Liver (tissue), 9 donors: Measurements from ENCODE around the gene SRGAP3. TPM values are rescaled to one million over a fixed set of nuclear protein-coding genes. Genes with fewer than 3 reads are reported as not detected.

Experiments
- DNase-seq: peaks from one replicate; pipeline ENCODE4 v3.0.0-alpha.2; 2017; ENCODE audit warnings: low spot score
- H3K27ac ChIP-seq, 2 donors: one replicate each; pipeline ENCODE4 v1.7.0; 2013; ENCODE audit warnings: inconsistent platforms in 2 of 2, low read length in 2 of 2, control low read depth in 1 of 2, low read depth in 1 of 2, mild to moderate bottlenecking in 1 of 2
- H3K27me3 ChIP-seq, 4 donors: one replicate each; pipeline versions ENCODE4 v1.6.1 to v1.7.0; 2013; ENCODE audit warnings: low read length in 3 of 4, inconsistent platforms in 1 of 4, mild to moderate bottlenecking in 1 of 4, moderate library complexity in 1 of 4; ENCODE audit not compliant: control insufficient read depth in 4 of 4, insufficient read depth in 4 of 4
- H3K36me3 ChIP-seq, 4 donors: one replicate each; pipeline versions ENCODE4 v1.6.1 to v1.7.0; 2013; ENCODE audit warnings: low read length in 3 of 4, mild to moderate bottlenecking in 3 of 4, low read depth in 1 of 4, moderate library complexity in 1 of 4; ENCODE audit not compliant: control insufficient read depth in 4 of 4, insufficient read depth in 3 of 4
- H3K4me1 ChIP-seq, 4 donors: one replicate each; pipeline versions ENCODE4 v1.6.1 to v1.7.0; 2013; ENCODE audit warnings: low read length in 3 of 4, mild to moderate bottlenecking in 3 of 4, moderate library complexity in 1 of 4; ENCODE audit not compliant: control insufficient read depth in 4 of 4, insufficient read depth in 4 of 4
- H3K4me3 ChIP-seq, 3 donors: one replicate each; pipeline versions ENCODE4 v1.6.1 to v1.7.0; 2013; ENCODE audit warnings: low read length in 3 of 3, control low read depth in 1 of 3, low read depth in 1 of 3, mild to moderate bottlenecking in 1 of 3
- H3K9ac ChIP-seq, 2 donors: one replicate each; pipeline ENCODE4 v1.7.0; 2013; ENCODE audit warnings: low read length in 2 of 2, mild to moderate bottlenecking in 2 of 2, moderate library complexity in 2 of 2, control low read depth in 1 of 2, low read depth in 1 of 2
- H3K9me3 ChIP-seq, 4 donors: one replicate each; pipeline versions ENCODE4 v1.6.1 to v1.7.0; 2013; ENCODE audit warnings: low read length in 3 of 4; ENCODE audit not compliant: control insufficient read depth in 4 of 4
- EGR1 ChIP-seq, 2 donors: IDR thresholded peaks; 2 replicates each; pipeline ENCODE4 v1.6.1; 2016 to 2018; ENCODE audit warnings: antibody characterized with exemption in 2 of 2, low read depth in 2 of 2
- FOXA2 ChIP-seq: IDR thresholded peaks from 2 replicates; pipeline ENCODE4 v1.6.1; 2016; ENCODE audit warnings: antibody characterized with exemption
- JUND ChIP-seq, 2 donors: IDR thresholded peaks; 2 replicates each; pipeline ENCODE4 v1.6.1; 2016; ENCODE audit warnings: antibody characterized with exemption in 2 of 2
- NR2F2 ChIP-seq: IDR thresholded peaks from 2 replicates; pipeline ENCODE4 v1.6.1; 2016; ENCODE audit warnings: antibody characterized with exemption
- RXRA ChIP-seq, 2 donors: IDR thresholded peaks; 2 replicates each; pipeline ENCODE4 v1.6.1; 2017 to 2018; ENCODE audit warnings: antibody characterized with exemption in 2 of 2, mild to moderate bottlenecking in 1 of 2
- SP1 ChIP-seq: IDR thresholded peaks from 2 replicates; pipeline ENCODE4 v1.6.1; 2018; ENCODE audit warnings: antibody characterized with exemption, mild to moderate bottlenecking
- WGBS: extraction: QIAGEN DNeasy Blood & Tissue Kit; methylation state at CpG from one replicate; pipeline ENCODE4 v1.1.7; 2013; 5-methylcytosine and 5-hydroxymethylcytosine counted together
- polyA plus RNA-seq, 2 donors: library from polyadenylated mRNA; stranded (reverse) in 1 of 2; unstranded in 1 of 2; fragments of 200-250 nt in 1 of 2; fragments of >200 nt in 1 of 2; fragmentation: Nextera tagmentation in 1 of 2; extraction: Ambion mirVana in 1 of 2; gene quantifications; one replicate each; pipeline versions ENCODE4 v1.2.1 to v1.2.3, GENCODE V29; 2013 to 2015
- total RNA-seq, 2 donors: library from RNA; depleted of rRNA; stranded (reverse); fragments of >200 nt; gene quantifications; one replicate each; pipeline ENCODE4 v1.2.3, GENCODE V29; 2014
- TF ChIP-seq, protein P1 (sequence below): fragments of 150-350 bp; IDR thresholded peaks from 2 replicates; pipeline ENCODE4 v1.5.1; 2017; ENCODE audit warnings: improper control_type of control experiment, low read depth, low read length; ENCODE audit not compliant: missing input control
- TF ChIP-seq, protein P2 (sequence below): IDR thresholded peaks from 2 replicates; pipeline ENCODE4 v1.6.1; 2016; ENCODE audit warnings: antibody characterized with exemption
- TF ChIP-seq, protein P3 (sequence below): IDR thresholded peaks from 2 replicates; pipeline ENCODE4 v1.6.1; 2016; ENCODE audit warnings: antibody characterized with exemption, mild to moderate bottlenecking
- donor health status: healthy.
- donor health status: healthy.
- donor health status: healthy.
- donor health status: healthy.
- donor health status: healthy.

The SRGAP3 gene
- total and polyA plus RNA-seq, 4 donors: 0.61 to 4.2 (median 1.6) TPM

DNA sequence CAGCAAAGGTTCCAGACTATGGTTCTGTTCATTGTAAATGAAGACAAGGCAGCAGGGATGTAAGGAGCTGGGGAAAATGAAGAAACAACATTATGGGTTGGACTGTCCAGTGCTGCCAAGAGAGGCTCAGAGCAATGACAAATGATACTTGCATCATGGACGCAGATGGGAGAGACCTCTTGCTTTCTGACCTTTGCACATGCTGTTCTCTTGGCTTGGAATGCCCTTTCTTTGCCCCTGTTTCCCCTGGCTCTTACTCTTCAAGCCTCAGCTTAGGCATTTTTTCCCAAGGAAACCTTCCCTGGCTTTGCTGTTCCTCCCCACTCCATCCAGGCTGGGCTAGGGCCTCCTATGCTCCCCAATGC is 226.2 kb downstream of the SRGAP3 start:
- Histone ChIP-seq H3K9me3 (no peaks in the 10 kb centered on the region), H3K27ac (no peak overlapping the region), H3K4me3 (no peak overlapping the region), H3K36me3 (no peaks in the 10 kb centered on the region), H3K27me3 (no peaks in the 10 kb centered on the region), H3K4me1 (no peaks in the 10 kb centered on the region), H3K9ac (no peak overlapping the region)
- peak; percentile 62 for TF ChIP-seq NR2F2
- TF ChIP-seq, protein P1, sequence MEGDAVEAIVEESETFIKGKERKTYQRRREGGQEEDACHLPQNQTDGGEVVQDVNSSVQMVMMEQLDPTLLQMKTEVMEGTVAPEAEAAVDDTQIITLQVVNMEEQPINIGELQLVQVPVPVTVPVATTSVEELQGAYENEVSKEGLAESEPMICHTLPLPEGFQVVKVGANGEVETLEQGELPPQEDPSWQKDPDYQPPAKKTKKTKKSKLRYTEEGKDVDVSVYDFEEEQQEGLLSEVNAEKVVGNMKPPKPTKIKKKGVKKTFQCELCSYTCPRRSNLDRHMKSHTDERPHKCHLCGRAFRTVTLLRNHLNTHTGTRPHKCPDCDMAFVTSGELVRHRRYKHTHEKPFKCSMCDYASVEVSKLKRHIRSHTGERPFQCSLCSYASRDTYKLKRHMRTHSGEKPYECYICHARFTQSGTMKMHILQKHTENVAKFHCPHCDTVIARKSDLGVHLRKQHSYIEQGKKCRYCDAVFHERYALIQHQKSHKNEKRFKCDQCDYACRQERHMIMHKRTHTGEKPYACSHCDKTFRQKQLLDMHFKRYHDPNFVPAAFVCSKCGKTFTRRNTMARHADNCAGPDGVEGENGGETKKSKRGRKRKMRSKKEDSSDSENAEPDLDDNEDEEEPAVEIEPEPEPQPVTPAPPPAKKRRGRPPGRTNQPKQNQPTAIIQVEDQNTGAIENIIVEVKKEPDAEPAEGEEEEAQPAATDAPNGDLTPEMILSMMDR: no peak
- DNase-seq: no peak
- WGBS: 83% methylated on average over 1 of the region's 1 CpG

DNA sequence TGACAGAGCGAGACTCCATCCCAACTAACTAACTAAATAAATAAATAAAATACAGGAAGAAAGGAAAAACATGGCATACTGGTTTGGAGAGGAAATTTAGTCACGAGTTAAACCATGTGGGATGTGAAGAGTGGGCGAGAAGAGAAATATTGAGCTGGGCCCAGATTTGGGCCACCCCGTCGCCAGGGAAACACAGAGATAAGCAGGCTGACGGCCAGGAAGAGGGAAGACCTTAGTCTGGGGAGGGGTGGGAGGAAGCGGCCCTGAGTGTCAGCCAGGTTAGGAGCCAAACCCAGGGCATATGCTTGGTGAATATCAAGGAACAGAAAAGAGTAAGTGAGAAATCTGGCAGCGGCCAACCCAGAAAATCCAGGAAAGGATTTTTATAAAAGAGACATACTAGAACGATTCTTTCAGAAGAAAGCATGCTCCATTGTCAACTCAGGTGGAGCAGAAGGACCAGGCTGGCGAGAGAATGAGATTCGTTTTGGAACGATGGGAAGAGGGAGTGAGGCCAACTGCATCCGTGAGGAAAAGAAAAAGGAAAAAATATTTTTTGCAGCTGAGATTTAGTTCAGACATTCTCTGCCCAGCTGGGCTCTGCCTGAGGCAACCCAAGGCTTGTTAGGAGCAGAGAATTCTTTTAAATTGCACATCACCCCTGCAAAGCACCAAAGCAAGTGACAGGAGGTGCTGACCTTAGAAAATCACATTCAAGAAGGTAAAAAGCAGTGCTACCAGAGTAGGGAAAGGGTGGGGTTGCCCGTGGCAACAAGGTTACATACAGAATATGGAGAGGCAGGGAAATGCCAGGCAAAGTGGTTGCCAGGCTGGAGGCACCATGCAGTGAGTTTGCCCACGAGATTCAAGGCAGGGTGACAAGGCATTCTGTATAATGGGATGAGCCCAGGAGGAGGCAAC is 226.9 kb downstream of the SRGAP3 start:
- Histone ChIP-seq H3K9me3 (no peaks in the 10 kb centered on the region), H3K36me3 (no peaks in the 10 kb centered on the region), H3K4me3 (no peak overlapping the region), H3K9ac (no peak overlapping the region), H3K27ac (no peak overlapping the region), H3K27me3 (no peaks in the 10 kb centered on the region), H3K4me1 (no peaks in the 10 kb centered on the region)
- DNase-seq: no peak
- TF ChIP-seq RXRA (IDR thresholded peaks at IDR 0.05): no peak
- no peak for TF ChIP-seq JUND (IDR thresholded peaks at IDR 0.05)
- TF ChIP-seq, protein P2, sequence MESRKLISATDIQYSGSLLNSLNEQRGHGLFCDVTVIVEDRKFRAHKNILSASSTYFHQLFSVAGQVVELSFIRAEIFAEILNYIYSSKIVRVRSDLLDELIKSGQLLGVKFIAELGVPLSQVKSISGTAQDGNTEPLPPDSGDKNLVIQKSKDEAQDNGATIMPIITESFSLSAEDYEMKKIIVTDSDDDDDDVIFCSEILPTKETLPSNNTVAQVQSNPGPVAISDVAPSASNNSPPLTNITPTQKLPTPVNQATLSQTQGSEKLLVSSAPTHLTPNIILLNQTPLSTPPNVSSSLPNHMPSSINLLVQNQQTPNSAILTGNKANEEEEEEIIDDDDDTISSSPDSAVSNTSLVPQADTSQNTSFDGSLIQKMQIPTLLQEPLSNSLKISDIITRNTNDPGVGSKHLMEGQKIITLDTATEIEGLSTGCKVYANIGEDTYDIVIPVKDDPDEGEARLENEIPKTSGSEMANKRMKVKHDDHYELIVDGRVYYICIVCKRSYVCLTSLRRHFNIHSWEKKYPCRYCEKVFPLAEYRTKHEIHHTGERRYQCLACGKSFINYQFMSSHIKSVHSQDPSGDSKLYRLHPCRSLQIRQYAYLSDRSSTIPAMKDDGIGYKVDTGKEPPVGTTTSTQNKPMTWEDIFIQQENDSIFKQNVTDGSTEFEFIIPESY: no peak
- TF ChIP-seq FOXA2: no peak
- no peak for TF ChIP-seq SP1
- TF ChIP-seq EGR1 (IDR thresholded peaks at IDR 0.05; ENCODE audit: low read depth in 2 of 2): no peak
- TF ChIP-seq NR2F2: no peak
- TF ChIP-seq, protein P3, sequence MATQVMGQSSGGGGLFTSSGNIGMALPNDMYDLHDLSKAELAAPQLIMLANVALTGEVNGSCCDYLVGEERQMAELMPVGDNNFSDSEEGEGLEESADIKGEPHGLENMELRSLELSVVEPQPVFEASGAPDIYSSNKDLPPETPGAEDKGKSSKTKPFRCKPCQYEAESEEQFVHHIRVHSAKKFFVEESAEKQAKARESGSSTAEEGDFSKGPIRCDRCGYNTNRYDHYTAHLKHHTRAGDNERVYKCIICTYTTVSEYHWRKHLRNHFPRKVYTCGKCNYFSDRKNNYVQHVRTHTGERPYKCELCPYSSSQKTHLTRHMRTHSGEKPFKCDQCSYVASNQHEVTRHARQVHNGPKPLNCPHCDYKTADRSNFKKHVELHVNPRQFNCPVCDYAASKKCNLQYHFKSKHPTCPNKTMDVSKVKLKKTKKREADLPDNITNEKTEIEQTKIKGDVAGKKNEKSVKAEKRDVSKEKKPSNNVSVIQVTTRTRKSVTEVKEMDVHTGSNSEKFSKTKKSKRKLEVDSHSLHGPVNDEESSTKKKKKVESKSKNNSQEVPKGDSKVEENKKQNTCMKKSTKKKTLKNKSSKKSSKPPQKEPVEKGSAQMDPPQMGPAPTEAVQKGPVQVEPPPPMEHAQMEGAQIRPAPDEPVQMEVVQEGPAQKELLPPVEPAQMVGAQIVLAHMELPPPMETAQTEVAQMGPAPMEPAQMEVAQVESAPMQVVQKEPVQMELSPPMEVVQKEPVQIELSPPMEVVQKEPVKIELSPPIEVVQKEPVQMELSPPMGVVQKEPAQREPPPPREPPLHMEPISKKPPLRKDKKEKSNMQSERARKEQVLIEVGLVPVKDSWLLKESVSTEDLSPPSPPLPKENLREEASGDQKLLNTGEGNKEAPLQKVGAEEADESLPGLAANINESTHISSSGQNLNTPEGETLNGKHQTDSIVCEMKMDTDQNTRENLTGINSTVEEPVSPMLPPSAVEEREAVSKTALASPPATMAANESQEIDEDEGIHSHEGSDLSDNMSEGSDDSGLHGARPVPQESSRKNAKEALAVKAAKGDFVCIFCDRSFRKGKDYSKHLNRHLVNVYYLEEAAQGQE: no peak
- WGBS: 82% methylated on average over 15 of the region's 15 CpGs
